ENCODE data around the gene JUN. TPM values are rescaled to one million over a fixed set of nuclear protein-coding genes. Genes with fewer than 3 reads are reported as not detected.
A peak's percentile ranks its signal among the peaks of the same experiment; 100 is the strongest.

JUN gene
- total RNA-seq, 1 experiment from 2014 or later, result 89.3 TPM

GRCh38 chr1:58786184-58786926 is 2.5 kb upstream of the JUN start:
- DNase-seq, result no peak
- CTCF ChIA-PET, result interaction anchor here (1.1 to 2.4 kb wide), 3 partner anchors 28 to 98 kb away, joined by 3 to 10 read pairs (median 9); no protein-coding TSS in a partner anchor
- peaks cover 41% of the 10 kb centered on the region for H3K4me1 Mint-ChIP-seq (ENCODE audit: low read depth, unreplicated experiment)
- TF ChIP-seq, protein P1, sequence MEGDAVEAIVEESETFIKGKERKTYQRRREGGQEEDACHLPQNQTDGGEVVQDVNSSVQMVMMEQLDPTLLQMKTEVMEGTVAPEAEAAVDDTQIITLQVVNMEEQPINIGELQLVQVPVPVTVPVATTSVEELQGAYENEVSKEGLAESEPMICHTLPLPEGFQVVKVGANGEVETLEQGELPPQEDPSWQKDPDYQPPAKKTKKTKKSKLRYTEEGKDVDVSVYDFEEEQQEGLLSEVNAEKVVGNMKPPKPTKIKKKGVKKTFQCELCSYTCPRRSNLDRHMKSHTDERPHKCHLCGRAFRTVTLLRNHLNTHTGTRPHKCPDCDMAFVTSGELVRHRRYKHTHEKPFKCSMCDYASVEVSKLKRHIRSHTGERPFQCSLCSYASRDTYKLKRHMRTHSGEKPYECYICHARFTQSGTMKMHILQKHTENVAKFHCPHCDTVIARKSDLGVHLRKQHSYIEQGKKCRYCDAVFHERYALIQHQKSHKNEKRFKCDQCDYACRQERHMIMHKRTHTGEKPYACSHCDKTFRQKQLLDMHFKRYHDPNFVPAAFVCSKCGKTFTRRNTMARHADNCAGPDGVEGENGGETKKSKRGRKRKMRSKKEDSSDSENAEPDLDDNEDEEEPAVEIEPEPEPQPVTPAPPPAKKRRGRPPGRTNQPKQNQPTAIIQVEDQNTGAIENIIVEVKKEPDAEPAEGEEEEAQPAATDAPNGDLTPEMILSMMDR (IDR thresholded peaks at IDR 0.05; ENCODE audit: unreplicated experiment), result no peak
- H3K36me3 Mint-ChIP-seq (ENCODE audit: insufficient read depth, unreplicated experiment), result peaks cover 50% of the 10 kb centered on the region
- H3K27ac Mint-ChIP-seq (ENCODE audit: unreplicated experiment), result peak overlapping the region; percentile 15
- H3K9me3 Mint-ChIP-seq (ENCODE audit: low read depth, unreplicated experiment), result peaks cover 4% of the 10 kb centered on the region
- peaks cover 13% of the 10 kb centered on the region for H3K27me3 Mint-ChIP-seq (ENCODE audit: unreplicated experiment)
- intact Hi-C loops (cut with micrococcal nuclease; ENCODE audit: unreplicated experiment), result loop anchor here (5.0 to 10.0 kb wide), 2 partner anchors 291 to 768 kb away; no protein-coding TSS in a partner anchor
- BruUV-seq (replicated peaks), result no TSS peak
- no peak overlapping the region for H3K4me3 Mint-ChIP-seq (ENCODE audit: low read depth, unreplicated experiment)

GRCh38 chr1:58785442-58786058 is 1.7 kb upstream of the JUN start:
- DNase-seq, result peak; percentile 69
- H3K27me3 Mint-ChIP-seq (ENCODE audit: unreplicated experiment), result peaks cover 13% of the 10 kb centered on the region
- intact Hi-C loops (cut with micrococcal nuclease; ENCODE audit: unreplicated experiment), result loop anchor here (1.0 to 10.0 kb wide), 8 partner anchors 30 to 913 kb away; no protein-coding TSS in a partner anchor
- BruUV-seq (replicated peaks), result no TSS peak
- H3K4me3 Mint-ChIP-seq (ENCODE audit: low read depth, unreplicated experiment), result peak overlapping the region; percentile 97
- peaks cover 4% of the 10 kb centered on the region for H3K9me3 Mint-ChIP-seq (ENCODE audit: low read depth, unreplicated experiment)
- peaks cover 43% of the 10 kb centered on the region for H3K4me1 Mint-ChIP-seq (ENCODE audit: low read depth, unreplicated experiment)
- CTCF ChIA-PET, result interaction anchor here (0.6 to 2.4 kb wide), 7 partner anchors 28 to 511 kb away, joined by 3 to 10 read pairs (median 4); partner anchors contain the start of gene FGGY
- H3K36me3 Mint-ChIP-seq (ENCODE audit: insufficient read depth, unreplicated experiment), result peaks cover 58% of the 10 kb centered on the region
- TF ChIP-seq, protein P1 (IDR thresholded peaks at IDR 0.05; ENCODE audit: unreplicated experiment), result peak; percentile 6
- peak overlapping the region; percentile 99 for H3K27ac Mint-ChIP-seq (ENCODE audit: unreplicated experiment)

GRCh38 chr1:58784758-58785441 is 1.1 kb upstream of the JUN start:
- TSS peak; percentile 79 for BruUV-seq (replicated peaks)
- H3K27ac Mint-ChIP-seq (ENCODE audit: unreplicated experiment), result peak overlapping the region; percentile 99
- peaks cover 43% of the 10 kb centered on the region for H3K4me1 Mint-ChIP-seq (ENCODE audit: low read depth, unreplicated experiment)
- peaks cover 64% of the 10 kb centered on the region for H3K36me3 Mint-ChIP-seq (ENCODE audit: insufficient read depth, unreplicated experiment)
- peaks cover 4% of the 10 kb centered on the region for H3K9me3 Mint-ChIP-seq (ENCODE audit: low read depth, unreplicated experiment)
- DNase-seq, result peak; percentile 81
- H3K27me3 Mint-ChIP-seq (ENCODE audit: unreplicated experiment), result peaks cover 13% of the 10 kb centered on the region
- CTCF ChIA-PET, result interaction anchor here (1.0 to 2.4 kb wide), 7 partner anchors 29 to 512 kb away, joined by 3 to 10 read pairs (median 3); partner anchors contain the start of gene FGGY
- TF ChIP-seq, protein P1 (IDR thresholded peaks at IDR 0.05; ENCODE audit: unreplicated experiment), result peak; percentile 68
- H3K4me3 Mint-ChIP-seq (ENCODE audit: low read depth, unreplicated experiment), result peak overlapping the region; percentile 97
- intact Hi-C loops (cut with micrococcal nuclease; ENCODE audit: unreplicated experiment), result loop anchor here (1.0 to 10.0 kb wide), 8 partner anchors 30 to 914 kb away; no protein-coding TSS in a partner anchor
